Esophagus muscularis mucosa (tissue), 4 donors: ENCODE results near the gene CACNG3.

Experiments used
- EP300 ChIP-seq: sonication (generic); formaldehyde crosslinking; IDR thresholded peaks from one replicate; pipeline ENCODE4 v1.6.1; 2017; ENCODE audit warnings: antibody characterized with exemption
- POLR2A ChIP-seq: fragments of 450-650 bp; IDR thresholded peaks from one replicate; pipeline ENCODE4 v1.6.1; 2017; ENCODE audit warnings: antibody characterized with exemption, moderate library complexity, mild to moderate bottlenecking, low read depth
- POLR2AphosphoS5 ChIP-seq, 2 donors: sonication (generic); formaldehyde crosslinking; IDR thresholded peaks; one replicate each; pipeline ENCODE4 v1.6.1; 2017; ENCODE audit warnings: antibody characterized with exemption in 2 of 2
- TF ChIP-seq, protein P1 (sequence below), 3 experiments: fragments of 200-600 bp in 2 of 3; fragments of 450-650 bp in 1 of 3; sonication (generic) in 2 of 3; IDR thresholded peaks; one replicate each; pipeline ENCODE4 v1.5.1; 2017 to 2019; ENCODE audit warnings: antibody characterized with exemption in 3 of 3, mild to moderate bottlenecking in 2 of 3, moderate library complexity in 1 of 3

DNA sequence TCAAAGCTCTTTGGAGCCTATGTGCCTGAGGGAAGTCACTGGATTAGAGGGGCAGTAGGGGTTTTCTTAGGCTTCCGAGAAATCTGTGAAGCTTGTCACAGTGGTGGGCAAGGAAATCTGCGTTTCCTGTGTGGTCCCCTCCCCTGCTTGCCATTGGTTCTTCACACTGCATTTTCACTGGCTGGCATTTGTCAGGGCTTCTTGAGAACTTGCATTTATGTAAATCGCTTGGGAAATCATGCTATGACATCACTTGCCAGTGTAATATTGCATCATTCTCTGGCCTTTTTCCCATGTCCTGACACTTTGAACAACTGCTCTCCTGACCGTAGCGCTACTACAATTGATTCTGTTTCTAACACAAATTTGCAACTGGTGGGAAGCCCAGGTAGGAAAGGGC is 1.8 kb downstream of the CACNG3 start:
- TF ChIP-seq, protein P1, sequence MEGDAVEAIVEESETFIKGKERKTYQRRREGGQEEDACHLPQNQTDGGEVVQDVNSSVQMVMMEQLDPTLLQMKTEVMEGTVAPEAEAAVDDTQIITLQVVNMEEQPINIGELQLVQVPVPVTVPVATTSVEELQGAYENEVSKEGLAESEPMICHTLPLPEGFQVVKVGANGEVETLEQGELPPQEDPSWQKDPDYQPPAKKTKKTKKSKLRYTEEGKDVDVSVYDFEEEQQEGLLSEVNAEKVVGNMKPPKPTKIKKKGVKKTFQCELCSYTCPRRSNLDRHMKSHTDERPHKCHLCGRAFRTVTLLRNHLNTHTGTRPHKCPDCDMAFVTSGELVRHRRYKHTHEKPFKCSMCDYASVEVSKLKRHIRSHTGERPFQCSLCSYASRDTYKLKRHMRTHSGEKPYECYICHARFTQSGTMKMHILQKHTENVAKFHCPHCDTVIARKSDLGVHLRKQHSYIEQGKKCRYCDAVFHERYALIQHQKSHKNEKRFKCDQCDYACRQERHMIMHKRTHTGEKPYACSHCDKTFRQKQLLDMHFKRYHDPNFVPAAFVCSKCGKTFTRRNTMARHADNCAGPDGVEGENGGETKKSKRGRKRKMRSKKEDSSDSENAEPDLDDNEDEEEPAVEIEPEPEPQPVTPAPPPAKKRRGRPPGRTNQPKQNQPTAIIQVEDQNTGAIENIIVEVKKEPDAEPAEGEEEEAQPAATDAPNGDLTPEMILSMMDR (IDR thresholded peaks at IDR 0.05) = no peak
- no peak for TF ChIP-seq POLR2A
- TF ChIP-seq POLR2AphosphoS5 (IDR thresholded peaks at IDR 0.05) = no peak
- no peak for TF ChIP-seq EP300
